HG03060 (cell line): ENCODE data around the gene CDC5L.
"Not testable (repeated sequence)": the region's sequence is repeated elsewhere in the genome, so short reads cannot be mapped to it uniquely, and the experiment has no call there.

ENCODE experiments used
- ATAC-seq: cut with Tn5 transposase; IDR thresholded peaks from one replicate; pipeline ENCODE4 v1.9.1; 2021; ENCODE audit warnings: low read depth, moderate number of reproducible peaks; ENCODE audit not compliant: unreplicated experiment

Gene CDC5L

GRCh38 chr6:44387346-44388134 lies at the start of gene CDC5L:
Gene CDC5L, plus strand, starts transcription at chr6:44387706. Its CDS starts 118 bp downstream, at chr6:44387824.
- peak; percentile 92 for ATAC-seq

- ATAC-seq = no peak
Measured at GRCh38 chr6:44338228-44339122, 49.0 kb upstream of the CDC5L start.

GRCh38 chr6:44339301-44339700 lies 48.2 kb upstream of the CDC5L start:
- ATAC-seq = no peak

GRCh38 chr6:44339763-44340625 lies 47.5 kb upstream of the CDC5L start:
- ATAC-seq = no peak

GRCh38 chr6:44341095-44341890 lies 46.2 kb upstream of the CDC5L start:
- ATAC-seq = no peak

- no peak for ATAC-seq
Measured at GRCh38 chr6:44342052-44342451, 45.5 kb upstream of the CDC5L start.

- ATAC-seq = no peak
Measured at GRCh38 chr6:44342489-44342888, 45.0 kb upstream of the CDC5L start, which contains the start of gene SPATS1. Gene SPATS1, plus strand, starts transcription at chr6:44342650. Its CDS starts 446 bp downstream, at chr6:44343096.

- not testable (repeated sequence) for ATAC-seq
Measured at GRCh38 chr6:44346818-44347217, 40.7 kb upstream of the CDC5L start.

GRCh38 chr6:44349904-44350649 lies 37.4 kb upstream of the CDC5L start:
- no peak for ATAC-seq

GRCh38 chr6:44350650-44350994 lies 36.9 kb upstream of the CDC5L start:
- not testable (repeated sequence) for ATAC-seq

- no peak for ATAC-seq
Measured at GRCh38 chr6:44352259-44352658, 35.2 kb upstream of the CDC5L start.

GRCh38 chr6:44353336-44353735 lies 34.2 kb upstream of the CDC5L start:
- ATAC-seq = no peak

GRCh38 chr6:44355640-44356039 lies 31.9 kb upstream of the CDC5L start:
- no peak for ATAC-seq

- ATAC-seq = no peak
Measured at GRCh38 chr6:44356487-44356886, 31.0 kb upstream of the CDC5L start.

GRCh38 chr6:44359973-44360372 lies 27.5 kb upstream of the CDC5L start:
- no peak for ATAC-seq

- no peak for ATAC-seq
Measured at GRCh38 chr6:44361947-44362346, 25.6 kb upstream of the CDC5L start.

- ATAC-seq = no peak
Measured at GRCh38 chr6:44363377-44363926, 24.1 kb upstream of the CDC5L start.

- no peak for ATAC-seq
Measured at GRCh38 chr6:44366781-44367180, 20.7 kb upstream of the CDC5L start.

GRCh38 chr6:44367681-44368080 lies 19.8 kb upstream of the CDC5L start:
- no peak for ATAC-seq
